HG03025 (cell line): ENCODE data around the gene LRATD1.
"Not testable (repeated sequence)": the region's sequence is repeated elsewhere in the genome, so short reads cannot be mapped to it uniquely, and the experiment has no call there.

ENCODE experiments used
- ATAC-seq: cut with Tn5 transposase; IDR thresholded peaks from one replicate; pipeline ENCODE4 v1.9.1; 2021; ENCODE audit warnings: mild to moderate bottlenecking, moderate library complexity; ENCODE audit not compliant: unreplicated experiment, low FRiP score

Gene LRATD1, protein sequence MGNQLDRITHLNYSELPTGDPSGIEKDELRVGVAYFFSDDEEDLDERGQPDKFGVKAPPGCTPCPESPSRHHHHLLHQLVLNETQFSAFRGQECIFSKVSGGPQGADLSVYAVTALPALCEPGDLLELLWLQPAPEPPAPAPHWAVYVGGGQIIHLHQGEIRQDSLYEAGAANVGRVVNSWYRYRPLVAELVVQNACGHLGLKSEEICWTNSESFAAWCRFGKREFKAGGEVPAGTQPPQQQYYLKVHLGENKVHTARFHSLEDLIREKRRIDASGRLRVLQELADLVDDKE

DNA sequence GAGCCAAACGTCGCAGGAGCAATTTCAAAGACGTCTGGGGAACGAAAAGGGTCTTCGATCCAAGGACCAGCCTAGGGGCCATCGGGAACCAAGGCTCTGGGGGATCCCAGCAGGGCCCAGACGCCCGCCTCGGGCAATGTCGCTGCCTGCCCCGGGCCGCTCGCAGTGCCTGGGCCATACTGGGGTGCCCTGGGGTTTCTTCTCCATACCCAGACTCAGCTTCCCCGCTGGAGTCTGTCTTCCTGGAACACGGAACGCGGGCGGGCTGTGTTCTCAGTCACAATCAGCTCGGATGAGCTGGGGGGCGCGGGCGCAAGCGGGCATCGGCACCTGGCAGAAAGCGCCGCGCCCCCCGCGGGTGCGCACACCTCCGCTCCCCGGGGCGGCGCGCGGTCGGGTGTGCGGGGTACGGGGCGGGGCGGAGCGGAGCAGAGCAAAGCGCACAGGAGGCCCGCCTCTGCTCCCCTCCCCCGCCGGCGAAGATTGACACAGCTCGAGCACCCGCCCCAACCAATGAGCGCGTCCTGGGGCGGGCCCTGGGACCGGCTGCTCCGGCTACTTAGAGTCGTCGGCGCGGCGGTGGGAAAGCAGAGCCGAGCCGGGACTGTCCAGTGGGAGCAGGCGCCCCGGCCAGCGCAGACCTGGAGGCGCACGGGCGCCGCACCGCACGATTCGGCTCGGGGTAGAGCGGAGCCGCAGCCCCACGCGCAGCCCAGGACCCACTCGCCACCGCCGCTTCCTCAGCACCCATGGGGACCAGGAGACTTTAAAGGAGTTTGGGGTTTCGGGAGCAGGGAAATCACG, at the start of gene LRATD1:
TSS of gene LRATD1 (plus strand) at position 585 of the 804 bp plus-strand sequence. CDS start 1,263 bp downstream, outside the sequence.
- ATAC-seq = no peak

DNA sequence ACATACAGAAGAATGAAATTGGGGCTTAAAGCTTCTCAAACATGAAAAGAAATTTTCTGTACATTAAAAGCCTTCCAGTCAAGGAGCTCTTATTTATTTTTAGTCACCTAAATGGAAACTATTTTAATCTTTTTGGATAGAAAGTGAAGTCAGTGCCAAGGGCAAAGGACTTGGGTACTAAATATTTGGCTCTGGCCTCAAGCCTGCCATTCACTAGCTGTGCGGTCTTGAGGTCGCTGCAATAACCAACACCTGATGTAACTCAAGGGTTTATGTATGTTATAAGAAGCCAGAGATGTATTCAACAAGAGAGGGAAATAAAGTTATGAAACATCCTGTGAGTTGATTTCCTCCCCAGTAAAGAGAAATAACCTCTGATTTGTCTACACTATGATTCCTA, 49.5 kb upstream of the LRATD1 start:
- no peak for ATAC-seq

DNA sequence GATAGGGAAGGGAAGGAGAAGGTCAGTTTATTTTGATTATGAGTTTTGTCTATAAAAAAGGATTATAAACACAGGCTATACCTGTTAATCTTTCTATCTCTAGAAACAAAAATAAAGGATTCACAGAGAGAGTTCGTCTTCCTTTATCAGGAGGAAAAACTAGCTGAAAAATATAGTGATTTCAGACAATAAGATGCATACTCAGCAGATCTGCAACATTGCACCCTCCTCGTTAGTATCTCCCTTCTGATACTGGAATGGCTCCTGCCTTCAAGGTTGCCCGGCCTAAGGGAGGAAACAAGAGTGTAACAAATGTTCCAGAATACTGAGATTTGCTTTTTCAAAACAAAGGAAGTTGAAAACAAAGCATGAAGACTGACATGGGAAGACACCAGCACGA, 48.7 kb upstream of the LRATD1 start:
- no peak for ATAC-seq

DNA sequence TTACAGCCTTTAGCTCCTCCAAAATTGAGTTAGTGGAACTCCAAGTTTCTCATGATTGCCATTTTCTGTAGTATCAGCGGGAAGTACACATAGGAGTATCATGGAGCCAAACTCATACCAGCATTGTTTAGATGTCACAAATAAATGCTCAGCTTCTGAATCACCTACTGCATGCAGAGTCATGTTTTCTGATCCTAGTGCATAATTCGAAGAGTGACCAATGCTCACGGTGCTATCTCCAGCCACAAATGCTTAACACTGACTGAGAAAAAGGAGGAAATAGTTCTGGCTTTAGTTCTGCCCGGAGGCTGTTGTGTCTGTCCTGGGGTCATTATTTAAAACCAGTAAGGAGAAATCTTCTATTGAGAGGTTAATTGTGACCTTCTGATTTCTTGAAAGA, 45.4 kb upstream of the LRATD1 start:
- no peak for ATAC-seq

DNA sequence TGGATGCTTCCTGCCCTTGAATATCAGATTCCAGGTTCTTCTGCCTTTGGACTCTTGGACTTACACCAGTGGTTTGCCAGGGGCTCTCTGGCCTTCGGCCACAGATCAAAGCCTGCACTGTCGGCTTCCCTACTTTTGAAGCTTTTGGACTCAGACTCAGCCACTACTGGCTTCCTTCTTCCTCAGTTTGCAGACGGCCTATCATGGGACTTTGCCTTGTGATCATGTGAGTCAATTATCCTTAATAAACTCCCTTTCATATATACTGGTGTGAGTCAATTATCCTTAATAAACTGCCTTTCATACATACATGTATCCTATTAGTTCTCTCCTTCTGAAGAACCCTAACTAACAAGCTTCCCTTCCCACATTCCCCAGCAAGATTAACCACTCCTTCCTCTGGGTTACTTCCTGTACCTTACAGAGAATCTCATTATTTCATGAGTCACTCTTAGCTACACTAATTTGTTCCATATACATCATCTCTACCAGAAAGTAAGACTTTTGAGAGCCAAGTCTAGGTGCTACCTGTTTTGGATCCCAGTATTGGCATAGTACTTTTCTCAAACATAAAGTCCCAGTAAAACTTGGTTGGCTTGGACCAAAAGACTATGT, 31.3 kb upstream of the LRATD1 start:
- ATAC-seq = no peak

DNA sequence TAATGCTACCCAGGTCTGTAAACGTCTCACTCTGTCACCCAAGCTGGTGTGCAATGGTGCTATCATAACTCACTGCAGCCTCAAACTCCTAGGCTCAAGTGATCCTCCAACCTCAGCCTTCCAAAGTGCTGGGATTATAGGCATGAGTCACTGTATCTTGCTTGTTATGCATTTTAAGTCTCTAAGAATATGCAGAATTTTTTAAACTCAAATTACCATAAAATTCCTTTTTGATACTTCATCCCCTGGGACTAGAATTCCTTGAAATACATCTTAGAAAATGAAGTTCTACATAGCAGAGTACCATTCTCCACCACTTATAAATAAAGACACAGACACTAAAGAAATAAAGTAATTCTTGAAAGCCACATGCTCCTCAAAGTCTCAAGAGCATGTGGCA, 30.2 kb upstream of the LRATD1 start:
- ATAC-seq = no peak

DNA sequence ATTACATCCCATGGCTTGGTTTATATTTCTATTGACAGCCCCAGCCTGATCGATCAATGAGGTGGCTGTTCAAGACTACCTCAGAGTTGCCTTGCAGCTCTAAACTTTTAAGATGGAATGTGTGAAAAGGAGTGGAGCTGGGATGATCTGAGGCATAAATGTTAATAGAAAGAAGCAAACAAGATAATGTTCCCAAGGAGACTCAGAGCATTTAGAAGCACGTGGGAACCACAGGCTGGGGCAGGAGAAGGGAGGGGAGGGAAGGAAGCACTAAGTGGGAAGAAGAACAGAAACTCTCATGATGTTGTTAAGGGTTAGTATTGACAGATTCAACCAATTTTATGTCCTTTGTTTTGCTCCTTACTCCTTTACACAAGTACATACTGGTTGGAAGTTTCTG, 28.8 kb upstream of the LRATD1 start:
- no peak for ATAC-seq

DNA sequence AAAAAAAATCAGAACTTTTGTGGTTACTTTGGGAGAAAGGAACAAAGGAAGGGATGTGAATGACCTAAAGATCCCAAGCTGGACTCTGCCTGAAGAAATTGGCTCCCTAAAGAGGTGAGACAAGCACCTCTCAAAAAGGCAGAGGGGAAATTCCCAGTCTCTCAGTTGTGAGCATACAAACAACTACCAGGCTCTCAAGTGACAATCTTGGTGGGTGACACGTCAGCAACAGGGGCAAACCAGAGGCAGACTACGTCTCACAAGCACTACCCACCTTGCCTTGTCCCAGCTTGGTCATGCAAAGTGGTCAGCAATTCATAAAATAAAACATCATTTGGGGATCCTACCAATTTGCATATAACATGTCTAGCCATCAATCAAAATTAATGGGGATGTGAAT, 24.3 kb upstream of the LRATD1 start:
- ATAC-seq = no peak

DNA sequence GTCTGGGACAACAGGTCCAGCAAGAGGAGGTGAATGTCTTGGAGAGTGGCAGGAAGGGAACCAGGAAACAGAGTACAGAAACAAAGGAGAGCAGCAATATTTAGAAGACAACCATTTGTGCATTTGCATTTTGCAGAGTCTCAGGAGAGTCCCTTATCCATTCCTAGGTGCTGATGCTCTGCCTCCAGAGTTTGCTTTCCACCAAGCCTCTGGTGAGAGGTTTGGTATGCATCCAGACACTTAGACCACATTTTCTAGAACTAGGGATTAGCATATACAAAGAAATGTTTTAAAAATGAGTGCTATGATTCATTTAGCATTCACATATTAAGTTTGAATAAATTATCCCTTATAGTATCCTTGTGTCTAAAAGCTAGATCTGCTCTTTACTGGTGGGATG, 18.5 kb upstream of the LRATD1 start:
- no peak for ATAC-seq

DNA sequence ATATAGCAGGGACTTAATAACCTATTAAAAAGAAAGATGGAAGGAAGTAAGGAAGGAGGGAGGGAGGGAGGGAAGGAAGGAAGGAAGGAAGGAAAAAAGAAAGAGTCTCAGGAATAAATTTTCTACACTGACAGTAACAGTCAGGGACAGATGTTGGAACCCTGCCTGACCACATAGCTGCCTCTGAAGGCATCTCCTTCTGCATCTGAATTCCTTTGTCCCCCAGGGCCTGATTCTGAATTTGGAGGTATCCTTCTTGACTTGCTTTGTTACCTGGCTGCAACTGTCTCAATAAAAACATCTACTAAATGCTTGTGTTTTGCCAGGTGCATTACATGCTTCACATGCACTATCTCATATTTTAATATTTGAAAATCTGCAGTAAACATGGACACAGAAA, 17.4 kb upstream of the LRATD1 start:
- no peak for ATAC-seq

DNA sequence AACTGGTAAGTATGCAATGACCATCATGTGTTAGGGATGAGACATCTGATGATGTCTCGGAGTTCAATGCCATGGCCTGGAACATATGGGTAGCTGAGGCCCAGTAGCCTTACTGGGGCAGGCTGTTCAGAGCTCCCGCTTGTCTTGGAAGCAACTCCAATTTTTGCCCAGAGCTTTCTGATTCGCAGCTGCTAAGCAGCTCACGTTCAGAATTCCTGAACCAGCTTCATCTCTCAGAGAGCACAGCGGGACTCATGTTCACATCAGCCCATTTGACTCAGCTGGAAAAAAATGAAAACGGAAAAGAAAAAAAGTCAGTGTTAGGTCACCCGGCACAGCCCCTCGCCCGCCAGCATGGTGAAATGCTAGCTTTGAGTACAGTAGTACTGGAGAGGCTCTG, 16.8 kb upstream of the LRATD1 start:
- ATAC-seq = no peak

DNA sequence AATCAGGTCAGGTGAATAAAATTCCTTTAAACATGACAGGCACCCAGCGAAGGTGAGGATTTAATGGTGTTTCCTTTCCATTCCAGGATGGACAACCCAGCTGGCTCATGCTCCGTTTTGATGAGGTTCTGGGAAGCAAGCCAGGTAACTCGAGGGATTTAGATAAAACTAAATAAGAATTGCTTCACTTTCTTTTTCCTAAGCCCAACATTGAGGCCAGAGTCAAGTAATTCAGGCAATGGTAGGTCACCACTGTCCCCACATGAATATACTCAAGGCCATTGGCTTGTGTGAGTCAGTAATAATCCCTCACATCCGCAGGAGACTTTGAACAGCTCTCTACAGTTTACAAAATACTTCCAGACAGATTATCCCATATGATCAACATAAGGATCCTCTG, 16.2 kb upstream of the LRATD1 start:
- ATAC-seq = no peak

DNA sequence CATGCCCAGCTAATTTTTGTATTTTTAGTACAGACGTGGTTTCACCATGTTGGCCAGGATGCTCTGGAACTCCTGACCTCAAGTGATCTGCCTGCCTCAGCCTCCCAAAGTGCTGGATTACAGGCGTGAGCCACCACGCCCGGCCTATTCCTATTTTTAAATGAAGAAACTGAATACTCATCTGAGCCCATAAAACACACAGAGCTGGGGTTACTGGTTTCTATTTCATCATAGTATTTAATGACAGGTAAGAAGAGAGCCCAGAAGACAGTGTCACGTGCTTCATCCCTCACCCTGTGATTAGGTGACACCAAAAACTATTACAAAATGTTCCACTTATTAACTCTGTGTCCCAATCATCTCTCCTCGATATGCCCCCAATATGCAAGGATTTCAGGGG, 15.6 kb upstream of the LRATD1 start:
- no peak for ATAC-seq

DNA sequence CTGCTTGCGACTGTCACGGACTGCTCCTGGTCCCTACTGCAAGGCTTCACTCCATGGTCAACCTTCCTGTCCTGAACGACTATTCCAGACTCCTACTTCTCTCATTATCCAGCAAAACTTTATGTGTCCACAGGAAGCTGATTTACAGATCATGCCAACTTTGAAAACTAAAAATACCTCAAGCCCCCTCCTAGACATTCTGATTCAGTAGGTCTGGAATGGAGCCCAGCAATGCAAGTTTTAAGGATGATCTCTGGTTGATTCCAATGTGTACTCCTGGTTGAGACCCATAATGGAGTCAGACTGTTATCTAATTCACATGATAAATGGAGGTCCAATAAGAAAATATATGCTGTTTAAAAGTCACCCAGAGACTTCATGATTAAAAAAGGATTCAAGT, 13.1 kb upstream of the LRATD1 start:
- ATAC-seq = no peak

DNA sequence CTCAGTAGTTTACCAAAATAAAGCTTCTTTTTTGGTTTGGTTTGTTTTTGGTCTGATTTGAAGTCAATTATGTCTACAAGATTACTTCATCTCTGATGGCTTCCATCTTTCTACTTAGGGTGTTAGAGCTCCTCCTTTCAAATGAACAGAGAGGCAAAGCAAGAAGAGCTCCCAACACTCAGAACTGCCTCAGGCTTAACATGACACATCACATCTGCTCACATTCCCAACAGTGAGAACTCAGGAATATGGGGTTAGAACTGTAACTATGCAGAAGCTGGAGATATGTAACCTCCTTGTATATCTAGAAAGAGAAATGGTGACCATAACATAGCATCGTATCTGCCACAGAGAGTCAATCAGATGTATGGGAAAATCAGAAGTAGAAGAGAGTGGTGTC, 11.4 kb upstream of the LRATD1 start:
- no peak for ATAC-seq

DNA sequence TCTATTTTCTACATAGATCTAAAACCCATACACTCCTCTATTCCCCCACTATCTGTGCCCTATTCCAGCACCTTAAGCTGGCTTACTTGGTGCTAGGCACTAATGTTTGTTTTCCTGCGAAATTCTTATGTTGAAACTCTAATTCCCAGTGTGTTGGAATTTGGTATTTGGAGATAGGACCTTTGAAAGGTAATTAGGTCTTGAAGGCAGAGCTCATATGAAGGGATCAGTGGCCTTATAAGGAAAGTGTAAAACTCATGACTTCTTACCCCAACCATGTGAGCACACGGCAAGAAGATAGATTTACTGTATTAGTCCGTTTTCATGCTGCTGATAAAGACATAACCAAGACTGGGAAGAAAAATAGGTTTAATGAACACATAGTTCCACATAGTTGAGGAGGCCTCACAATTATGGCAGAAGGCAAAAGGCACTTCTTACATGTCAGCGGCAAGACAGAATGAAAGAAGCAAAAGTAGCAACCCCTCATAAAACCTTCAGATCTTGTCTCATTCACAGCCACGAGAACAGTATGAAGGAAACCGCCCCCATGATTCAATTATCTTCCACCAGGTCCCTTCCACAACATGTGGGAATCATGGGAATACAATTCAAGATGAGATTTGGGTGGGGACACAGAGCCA, 10.5 kb upstream of the LRATD1 start:
- ATAC-seq = no peak

DNA sequence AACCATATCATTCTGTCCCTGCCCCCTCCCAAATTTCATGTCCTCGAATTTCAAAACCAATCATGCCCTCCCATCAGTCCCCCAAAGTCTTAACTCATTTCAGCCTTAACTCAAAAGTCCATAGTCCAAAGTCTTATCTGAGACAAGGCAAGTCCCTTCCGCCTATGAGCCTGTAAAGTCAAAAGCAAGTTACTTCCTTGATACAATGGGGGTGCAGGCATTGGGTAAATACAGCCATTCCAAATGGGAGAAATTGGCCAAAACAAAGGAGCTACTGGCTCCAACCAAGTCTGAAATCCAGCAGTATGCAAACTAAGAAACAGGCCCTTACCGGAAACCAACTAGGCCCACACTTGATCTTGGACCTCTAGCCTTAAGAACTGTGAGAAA, 10.0 kb upstream of the LRATD1 start:
- ATAC-seq = not testable (repeated sequence)

DNA sequence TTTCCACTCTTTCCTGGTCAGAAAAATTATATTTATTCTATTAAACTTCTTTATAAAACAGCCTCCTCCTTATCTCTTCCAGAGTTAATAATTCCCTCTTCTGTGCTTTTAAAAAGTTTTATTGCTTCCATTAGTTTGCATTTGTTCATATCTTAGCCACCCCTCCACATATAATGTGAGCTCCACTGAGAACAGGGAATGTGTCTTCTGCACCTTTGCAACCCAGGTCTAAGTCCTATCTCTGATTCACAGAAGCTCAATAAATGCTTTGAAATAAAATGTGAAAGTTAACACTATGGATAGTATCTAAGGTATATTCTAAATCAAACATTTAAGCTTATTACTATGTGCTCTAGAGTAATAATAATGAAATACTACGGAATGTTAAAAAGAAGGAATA, 9.3 kb upstream of the LRATD1 start:
- no peak for ATAC-seq

DNA sequence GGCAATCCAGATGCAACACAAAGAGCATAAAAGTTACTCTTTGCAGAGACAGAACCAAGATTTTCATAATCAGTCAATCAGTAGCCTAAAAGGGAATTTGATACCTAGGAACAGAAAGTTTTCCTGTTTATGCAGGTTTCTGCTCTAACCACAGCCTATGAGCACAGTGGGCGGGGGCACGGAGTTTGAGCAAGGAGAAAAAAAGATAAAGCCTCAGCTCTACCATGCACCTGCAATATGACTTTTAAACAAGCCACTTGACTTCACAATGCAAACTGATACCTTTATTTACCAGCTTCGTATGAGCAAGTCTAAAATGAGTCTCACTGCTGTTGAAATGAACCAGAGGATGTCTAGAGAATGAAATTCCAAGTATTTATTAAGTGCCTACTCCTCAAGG, 5.6 kb upstream of the LRATD1 start:
- no peak for ATAC-seq

DNA sequence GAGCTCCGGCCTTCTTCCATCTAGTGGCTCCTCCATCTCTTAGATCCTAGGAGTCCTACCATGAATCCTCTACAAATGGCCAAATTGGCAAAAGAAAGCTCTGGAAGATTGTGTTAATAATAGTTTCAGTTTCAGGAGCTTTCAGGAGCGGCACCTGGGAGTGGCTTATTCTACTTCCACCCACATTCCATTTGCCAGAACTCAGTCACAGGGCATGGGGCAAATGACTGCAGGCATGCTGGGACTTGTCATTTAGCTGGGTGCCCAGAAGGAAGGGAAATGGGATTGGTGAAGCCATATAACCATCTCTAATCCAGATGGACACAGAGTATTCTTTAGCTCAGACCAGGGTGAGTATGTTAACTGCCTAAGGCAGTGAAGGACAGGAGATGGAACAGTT, 3.6 kb upstream of the LRATD1 start:
- ATAC-seq = no peak

DNA sequence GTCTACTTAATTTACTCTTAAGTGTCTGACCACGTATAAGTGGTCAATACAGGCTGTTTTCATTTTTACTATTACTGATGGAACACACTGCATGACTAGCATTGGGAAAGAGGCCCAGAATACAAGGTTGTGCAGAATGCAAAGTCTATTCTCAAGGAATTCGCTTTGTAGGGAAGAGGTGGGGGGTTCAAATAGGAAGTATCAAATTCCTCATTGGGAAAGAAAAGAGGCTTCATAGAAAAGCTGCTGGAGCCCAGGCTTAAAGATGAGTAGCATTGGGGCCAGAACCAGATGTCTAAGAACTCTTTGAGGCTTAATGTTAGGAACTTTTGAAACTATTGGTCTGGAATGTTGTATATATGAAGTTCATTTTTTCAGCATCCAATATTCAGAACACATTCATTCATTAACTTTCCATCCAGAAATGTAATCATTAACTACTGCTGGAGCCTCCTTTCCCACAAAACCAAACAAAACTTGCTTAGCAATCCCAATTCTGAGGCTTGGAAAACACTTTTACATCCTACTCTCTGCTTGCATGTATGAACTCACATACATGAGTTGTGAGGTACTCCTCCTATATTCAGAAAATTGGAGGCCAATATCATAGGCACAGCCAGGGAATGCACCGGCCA, 994 bp upstream of the LRATD1 start:
- no peak for ATAC-seq
